HepG2 (cell line): Measurements from ENCODE around the gene TMEM270. TPM values are rescaled to one million over a fixed set of nuclear protein-coding genes. Genes with fewer than 3 reads are reported as not detected.

Experiments used
- ATAC-seq: fragments of 200-7000 bp; cut with Tn5 transposase; 3 replicates; pipeline ENCODE4 v1.9.1; 2020; ENCODE audit warnings: mild to moderate bottlenecking, moderate library complexity
- BruUV-seq: library from RNA; stranded (reverse); fragments of 400-500 nt; replicated peaks from 2 replicates; lab custom pipeline; 2021; lab: Mats Ljungman, UMichigan
- CTCF ChIA-PET: fragments of 300-600 bp; formaldehyde crosslinking; extraction: SDS; loops from one replicate; lab custom pipeline; 2021; ENCODE audit warnings: low total read pairs, inconsistent platforms, low intra/inter-chr PET ratio; lab: Yijun Ruan, JAX
- POLR2A ChIA-PET: fragments of 350-600 bp; sonication (Branson Sonifier 250); formaldehyde crosslinking; loops from one replicate; lab custom pipeline; 2020; ENCODE audit warnings: antibody characterized with exemption, inconsistent platforms; lab: Yijun Ruan, JAX
- DNase-seq: peaks from one replicate; pipeline ENCODE4 v3.0.0-alpha.2; 2015; ENCODE audit warnings: low spot score
- FAIRE-seq: peaks from 3 replicates; lab custom pipeline; 2011; peaks lifted over from hg19 to GRCh38; lab: Jason Lieb, UNC
- H2AFZ ChIP-seq: one replicate; pipeline ENCODE4 v1.6.1; 2011; ENCODE audit warnings: low read length, inconsistent platforms
- H3K27ac ChIP-seq: fragments of 300-600 bp; 3 replicates; pipeline ENCODE4 v1.8.0; 2011; ENCODE audit warnings: mixed run types, mild to moderate bottlenecking, mixed read lengths, low read length, inconsistent platforms; ENCODE audit not compliant: insufficient read depth; ENCODE audit errors: extremely low read length
- H3K27me3 ChIP-seq, 2 experiments: fragments of 200-600 bp in 1 of 2; 2 replicates in 1 of 2; 3 replicates in 1 of 2; pipeline versions ENCODE4 v1.6.0 to v1.8.0; 2011; ENCODE audit warnings: low read length in 2 of 2, mild to moderate bottlenecking in 2 of 2, moderate library complexity in 2 of 2, inconsistent platforms in 1 of 2; ENCODE audit not compliant: insufficient read depth in 2 of 2, control insufficient read depth in 1 of 2
- H3K36me3 ChIP-seq, 2 experiments: fragments of 200-600 bp in 1 of 2; replicated peaks in 1 of 2; 2 replicates in 1 of 2; 3 replicates in 1 of 2; pipeline versions ENCODE4 v1.5.1 to v1.8.0; 2011; ENCODE audit warnings: low read length in 2 of 2, inconsistent platforms in 1 of 2; ENCODE audit not compliant: insufficient read depth in 2 of 2, control insufficient read depth in 1 of 2
- H3K4me1 ChIP-seq: 2 replicates; pipeline ENCODE4 v1.5.1; 2012; ENCODE audit warnings: low read length, inconsistent platforms; ENCODE audit not compliant: insufficient read depth
- H3K4me2 ChIP-seq: 2 replicates; pipeline ENCODE4 v1.6.0; 2011; ENCODE audit warnings: low read depth, low read length, inconsistent platforms
- H3K4me3 ChIP-seq, 3 experiments: fragments of 200-600 bp in 1 of 3; sonication (generic), shearing (Covaris generic) in 1 of 3; replicated peaks in 1 of 3; 2 replicates each; pipeline ENCODE4 v1.5.1; 2011 to 2016; ENCODE audit warnings: low read length in 3 of 3, inconsistent platforms in 2 of 3, low read depth in 2 of 3, mild to moderate bottlenecking in 2 of 3, control low read depth in 1 of 3, mixed read lengths in 1 of 3; ENCODE audit not compliant: insufficient read depth in 1 of 3
- H3K79me2 ChIP-seq: one replicate; pipeline ENCODE4 v1.6.1; 2011; ENCODE audit warnings: low read length, inconsistent platforms; ENCODE audit not compliant: insufficient read depth
- H3K9ac ChIP-seq: 2 replicates; pipeline ENCODE4 v1.6.0; 2011; ENCODE audit warnings: mild to moderate bottlenecking, low read depth, low read length, inconsistent platforms; ENCODE audit not compliant: insufficient read depth
- H3K9me3 ChIP-seq: 2 replicates; pipeline ENCODE4 v1.5.1; 2012; ENCODE audit warnings: mild to moderate bottlenecking, low read length
- H4K20me1 ChIP-seq: 2 replicates; pipeline ENCODE4 v1.6.0; 2011; ENCODE audit warnings: inconsistent platforms, mild to moderate bottlenecking, low read length, moderate library complexity; ENCODE audit not compliant: insufficient read depth
- ETV6 ChIP-seq: sonication (generic); formaldehyde crosslinking; conservative IDR thresholded peaks from 2 replicates; pipeline ENCODE4 v1.4.0; 2020; ENCODE audit warnings: missing genetic modification reagents
- HES4 ChIP-seq: sonication (generic); formaldehyde crosslinking; IDR thresholded peaks from 2 replicates; pipeline ENCODE4 v1.9.0; 2021; ENCODE audit warnings: mild to moderate bottlenecking, missing genetic modification reagents, borderline replicate concordance
- POLR2G ChIP-seq: fragments of 200-400 bp; formaldehyde crosslinking; IDR thresholded peaks from 2 replicates; pipeline ENCODE4 v1.6.1; 2018; ENCODE audit warnings: mild to moderate bottlenecking, low read depth, low read length, moderate library complexity
- PRPF4 ChIP-seq: fragments of 200-400 bp; formaldehyde crosslinking; IDR thresholded peaks from 2 replicates; pipeline ENCODE4 v1.6.1; 2016; ENCODE audit warnings: low read length, low read depth; ENCODE audit not compliant: poor library complexity, severe bottlenecking
- SPEN ChIP-seq: sonication (generic); formaldehyde crosslinking; IDR thresholded peaks from 2 replicates; pipeline ENCODE4 v1.5.1; 2020; ENCODE audit warnings: low read depth, mild to moderate bottlenecking, missing genetic modification reagents
- ZBTB21 ChIP-seq: sonication (generic); formaldehyde crosslinking; IDR thresholded peaks from 2 replicates; pipeline ENCODE4 v1.4.0; 2020; ENCODE audit warnings: missing genetic modification reagents
- WGBS: methylation state at CpG from one replicate; pipeline ENCODE4 v1.1.6; 2017; ENCODE audit warnings: low lambda C conversion rate; 5-methylcytosine and 5-hydroxymethylcytosine counted together
- in situ Hi-C: cut with HindIII; loops from 2 replicates; pipeline ENCODE4 v1.10.0; 2017; ENCODE audit warnings: low pct_unique_long_range_greater_than_20kb; ENCODE audit not compliant: extremely low pct_ligation_motif_present
- intact Hi-C: fragments of 100-400 bp; cut with micrococcal nuclease; formaldehyde crosslinking; loops from one replicate; pipeline ENCODE4 v1.10.0; 2022; ENCODE audit not compliant: unreplicated experiment
- polyA plus RNA-seq, 8 experiments: library from polyadenylated mRNA; depleted of rRNA in 3 of 8; stranded (reverse) in 7 of 8; unstranded in 1 of 8; fragments of >200 nt; fragmentation: Illumina TruSeq in 4 of 8; extraction: Trizol in 4 of 8; gene quantifications; 2 replicates each; pipeline versions ENCODE4 v1.2.1 to v1.2.3, GENCODE V29; 2011 to 2016; ENCODE audit warnings: low read depth in 4 of 8, missing spikeins in 1 of 8, mixed read lengths in 1 of 8; ENCODE audit not compliant: insufficient read depth in 1 of 8
- total RNA-seq, 5 experiments: library from RNA; depleted of rRNA; stranded (reverse); fragments of >200 nt; fragmentation: Illumina TruSeq; extraction: Trizol; gene quantifications; 2 replicates each; pipeline ENCODE4 v1.2.3, GENCODE V29; 2016; ENCODE audit warnings: low read depth in 1 of 5
- TF ChIP-seq, protein P1 (sequence below), 2 experiments: IDR thresholded peaks; 2 replicates each; pipeline ENCODE4 v1.6.1; 2011 to 2012; ENCODE audit warnings: low read length in 2 of 2, borderline replicate concordance in 1 of 2, low read depth in 1 of 2, mild to moderate bottlenecking in 1 of 2, moderate library complexity in 1 of 2

Gene TMEM270
- total and polyA plus RNA-seq, 2 of the 13 experiments (the other 11 are each of a cell fraction or from before 2014, with no cell fraction given): not detected

DNA sequence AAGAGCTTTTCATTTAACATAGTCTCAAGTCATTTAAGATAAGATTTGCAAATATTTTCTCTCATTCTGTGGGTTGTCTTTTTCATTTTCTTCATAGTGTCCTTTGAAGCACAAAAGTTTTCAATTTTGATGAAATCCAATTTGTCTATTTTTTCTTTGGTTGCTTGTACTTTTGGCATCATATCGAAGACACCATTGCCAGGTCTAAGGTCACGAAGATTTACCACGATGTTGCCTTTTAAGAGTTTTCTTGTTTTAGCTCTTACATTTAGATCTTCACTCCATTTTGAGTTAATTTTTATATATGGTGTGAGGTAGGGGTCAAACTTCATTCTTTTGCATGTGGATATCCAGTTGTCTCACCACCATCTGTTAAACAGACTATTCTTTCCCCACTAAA lies 34.7 kb downstream of the TMEM270 start:
- intact Hi-C loops: loop anchor here (10.0 kb wide), 1 partner anchor 59 kb away; no protein-coding TSS in a partner anchor
- CTCF ChIA-PET: no interaction called here
- no peak overlapping the region for H3K9ac ChIP-seq
- no peaks in the 10 kb centered on the region for H3K36me3 ChIP-seq
- H4K20me1 ChIP-seq: no peaks in the 10 kb centered on the region
- in situ Hi-C loops: no loop called here
- no peak for FAIRE-seq
- BruUV-seq: no TSS peak
- no peak for TF ChIP-seq PRPF4
- no peak for TF ChIP-seq ZBTB21 (CRISPR knock-in tag)
- TF ChIP-seq SPEN: no peak
- no peak for TF ChIP-seq ETV6 (CRISPR knock-in tag)
- TF ChIP-seq, all 625 proteins: peak for 0
- Histone ChIP-seq H3K79me2 (no peaks in the 10 kb centered on the region), H3K4me3 (no peak overlapping the region), H3K27me3 (peaks cover 2 to 44% of the 10 kb centered on the region in 2 experiments; a peak in 4 of 5 replicates), H3K4me1 (no peaks in the 10 kb centered on the region), H3K4me2 (no peak overlapping the region), H2AFZ (no peak overlapping the region), H3K9me3 (peaks cover 8% of the 10 kb centered on the region), H3K27ac (no peak overlapping the region)
- POLR2A ChIA-PET: no interaction called here
- no peak for DNase-seq
- WGBS: 0% methylated on average over 3 of the region's 3 CpGs
- ATAC-seq: no peak

- no TSS peak for BruUV-seq
- no peak overlapping the region for H3K27ac ChIP-seq
- H3K27me3 ChIP-seq: peaks cover 2 to 44% of the 10 kb centered on the region in 2 experiments; a peak in 4 of 5 replicates
- no peak overlapping the region for H3K4me3 ChIP-seq
- H3K36me3 ChIP-seq: no peaks in the 10 kb centered on the region
- no peaks in the 10 kb centered on the region for H3K79me2 ChIP-seq
- in situ Hi-C loops (no loop called here), intact Hi-C loops (loop anchor here (10.0 kb wide), 1 partner anchor 58 kb away; no protein-coding TSS in a partner anchor)
- FAIRE-seq: no peak
- DNase-seq: no peak
- H3K4me2 ChIP-seq: no peak overlapping the region
- 0% methylated on average over 1 of the region's 1 CpG for WGBS
- H4K20me1 ChIP-seq: no peaks in the 10 kb centered on the region
- H2AFZ ChIP-seq: no peak overlapping the region
- ATAC-seq: no peak
- H3K4me1 ChIP-seq: no peaks in the 10 kb centered on the region
- POLR2A ChIA-PET: no interaction called here
- TF ChIP-seq, protein P1, sequence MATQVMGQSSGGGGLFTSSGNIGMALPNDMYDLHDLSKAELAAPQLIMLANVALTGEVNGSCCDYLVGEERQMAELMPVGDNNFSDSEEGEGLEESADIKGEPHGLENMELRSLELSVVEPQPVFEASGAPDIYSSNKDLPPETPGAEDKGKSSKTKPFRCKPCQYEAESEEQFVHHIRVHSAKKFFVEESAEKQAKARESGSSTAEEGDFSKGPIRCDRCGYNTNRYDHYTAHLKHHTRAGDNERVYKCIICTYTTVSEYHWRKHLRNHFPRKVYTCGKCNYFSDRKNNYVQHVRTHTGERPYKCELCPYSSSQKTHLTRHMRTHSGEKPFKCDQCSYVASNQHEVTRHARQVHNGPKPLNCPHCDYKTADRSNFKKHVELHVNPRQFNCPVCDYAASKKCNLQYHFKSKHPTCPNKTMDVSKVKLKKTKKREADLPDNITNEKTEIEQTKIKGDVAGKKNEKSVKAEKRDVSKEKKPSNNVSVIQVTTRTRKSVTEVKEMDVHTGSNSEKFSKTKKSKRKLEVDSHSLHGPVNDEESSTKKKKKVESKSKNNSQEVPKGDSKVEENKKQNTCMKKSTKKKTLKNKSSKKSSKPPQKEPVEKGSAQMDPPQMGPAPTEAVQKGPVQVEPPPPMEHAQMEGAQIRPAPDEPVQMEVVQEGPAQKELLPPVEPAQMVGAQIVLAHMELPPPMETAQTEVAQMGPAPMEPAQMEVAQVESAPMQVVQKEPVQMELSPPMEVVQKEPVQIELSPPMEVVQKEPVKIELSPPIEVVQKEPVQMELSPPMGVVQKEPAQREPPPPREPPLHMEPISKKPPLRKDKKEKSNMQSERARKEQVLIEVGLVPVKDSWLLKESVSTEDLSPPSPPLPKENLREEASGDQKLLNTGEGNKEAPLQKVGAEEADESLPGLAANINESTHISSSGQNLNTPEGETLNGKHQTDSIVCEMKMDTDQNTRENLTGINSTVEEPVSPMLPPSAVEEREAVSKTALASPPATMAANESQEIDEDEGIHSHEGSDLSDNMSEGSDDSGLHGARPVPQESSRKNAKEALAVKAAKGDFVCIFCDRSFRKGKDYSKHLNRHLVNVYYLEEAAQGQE (IDR thresholded peaks at IDR 0.05; ENCODE audit: borderline replicate concordance in 1 of 2, low read depth in 1 of 2, low read length in 2 of 2): no peak
- TF ChIP-seq HES4 (no peak), POLR2G (no peak)
- peaks cover 8% of the 10 kb centered on the region for H3K9me3 ChIP-seq
- no peak overlapping the region for H3K9ac ChIP-seq
- CTCF ChIA-PET: no interaction called here
These were observed 35.5 kb downstream of the TMEM270 start for GRCh38 chr7:73896454-73896853.
